ENCODE data around the gene SDF2. TPM values are rescaled to one million over a fixed set of nuclear protein-coding genes. Genes with fewer than 3 reads are reported as not detected.

Gene SDF2
- total RNA-seq, 2 experiments from 2014 or later = 30.3 to 32.0 TPM

DNA sequence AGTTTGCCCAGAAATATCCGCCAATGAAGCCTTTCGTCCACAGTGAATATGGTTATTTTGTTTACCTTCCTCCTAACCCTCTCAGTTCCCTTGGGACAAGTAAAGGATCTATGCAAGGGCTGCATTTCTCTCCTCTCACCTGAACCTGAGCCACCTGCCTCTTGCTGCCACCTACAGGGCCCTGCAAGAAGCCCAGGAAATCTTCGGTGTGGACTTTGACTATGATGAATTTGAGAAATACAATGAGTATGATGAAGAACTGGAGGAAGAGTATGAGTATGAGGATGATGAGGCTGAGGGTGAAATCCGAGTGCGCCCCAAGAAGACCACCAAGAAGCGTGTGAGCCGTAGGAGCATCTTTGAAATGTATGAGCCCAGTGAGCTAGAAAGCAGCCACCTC, 14.3 kb upstream of the SDF2 start:
- Mint-ChIP-seq H3K36me3 (ENCODE audit: low read depth) (peaks cover 92% of the 10 kb centered on the region), H3K27me3 (no peaks in the 10 kb centered on the region), H3K27ac (no peak overlapping the region), H3K9me3 (no peaks in the 10 kb centered on the region), H3K4me3 (no peak overlapping the region), H3K4me1 (ENCODE audit: low read depth) (no peaks in the 10 kb centered on the region)
- H3K27me3 ChIP-seq (ENCODE audit: control insufficient read depth in 1 of 2, insufficient read depth in 2 of 2, low read length in 2 of 2) = no peaks in the 10 kb centered on the region
- no peaks in the 10 kb centered on the region for H3K4me1 ChIP-seq (ENCODE audit: insufficient read depth, low read length)
- peaks cover 93% of the 10 kb centered on the region for H3K36me3 ChIP-seq (ENCODE audit: insufficient read depth, low read length)
- H3K27ac ChIP-seq (ENCODE audit: low read depth in 1 of 2, low read length in 2 of 2) = no peak overlapping the region
- TF ChIP-seq, protein P1, sequence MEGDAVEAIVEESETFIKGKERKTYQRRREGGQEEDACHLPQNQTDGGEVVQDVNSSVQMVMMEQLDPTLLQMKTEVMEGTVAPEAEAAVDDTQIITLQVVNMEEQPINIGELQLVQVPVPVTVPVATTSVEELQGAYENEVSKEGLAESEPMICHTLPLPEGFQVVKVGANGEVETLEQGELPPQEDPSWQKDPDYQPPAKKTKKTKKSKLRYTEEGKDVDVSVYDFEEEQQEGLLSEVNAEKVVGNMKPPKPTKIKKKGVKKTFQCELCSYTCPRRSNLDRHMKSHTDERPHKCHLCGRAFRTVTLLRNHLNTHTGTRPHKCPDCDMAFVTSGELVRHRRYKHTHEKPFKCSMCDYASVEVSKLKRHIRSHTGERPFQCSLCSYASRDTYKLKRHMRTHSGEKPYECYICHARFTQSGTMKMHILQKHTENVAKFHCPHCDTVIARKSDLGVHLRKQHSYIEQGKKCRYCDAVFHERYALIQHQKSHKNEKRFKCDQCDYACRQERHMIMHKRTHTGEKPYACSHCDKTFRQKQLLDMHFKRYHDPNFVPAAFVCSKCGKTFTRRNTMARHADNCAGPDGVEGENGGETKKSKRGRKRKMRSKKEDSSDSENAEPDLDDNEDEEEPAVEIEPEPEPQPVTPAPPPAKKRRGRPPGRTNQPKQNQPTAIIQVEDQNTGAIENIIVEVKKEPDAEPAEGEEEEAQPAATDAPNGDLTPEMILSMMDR (IDR thresholded peaks at IDR 0.05) = no peak
- intact Hi-C loops (cut with DNase I, micrococcal nuclease) = no loop called here
- ATAC-seq (ENCODE audit: poor library complexity) = peak; percentile 57
- POLR2A ChIA-PET = interaction anchor here (0.8 to 1.7 kb wide), 2 partner anchors 14 to 29 kb away, joined by 3 to 6 read pairs; partner anchors contain the start of genes SDF2 and SUPT6H
- no peaks in the 10 kb centered on the region for H3K9me3 ChIP-seq (ENCODE audit: control insufficient read depth in 1 of 2, insufficient read depth in 1 of 2, low read length in 2 of 2)
- peak in 2 of 14 experiments; percentile 35 to 43 for DNase-seq
- CTCF ChIA-PET = interaction anchor here (1.2 kb wide), 1 partner anchor 29 kb away, joined by 5 read pairs; no protein-coding TSS in a partner anchor
- H3K4me3 ChIP-seq (ENCODE audit: low read length) = no peak overlapping the region

DNA sequence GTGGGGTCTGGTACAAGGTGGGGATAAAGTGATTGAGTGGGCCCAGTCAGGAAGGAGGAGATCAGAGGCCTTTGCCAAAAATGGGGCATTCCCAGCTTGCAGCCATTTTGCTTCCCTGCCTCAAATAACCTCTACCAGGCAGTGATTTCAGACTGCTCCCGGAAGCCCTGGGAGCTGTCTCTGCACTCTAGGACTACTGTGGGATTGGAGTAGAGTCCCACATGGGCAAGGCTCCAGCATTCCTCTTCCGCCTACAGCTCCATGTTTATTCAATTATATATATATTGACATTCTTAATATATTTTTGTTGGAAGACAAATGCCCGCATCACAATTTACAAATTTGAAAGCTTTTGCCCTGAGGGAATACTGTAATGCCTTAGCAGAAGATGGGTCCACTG, 13.8 kb upstream of the SDF2 start:
- H3K27me3 Mint-ChIP-seq = no peaks in the 10 kb centered on the region
- H3K4me3 Mint-ChIP-seq = no peak overlapping the region
- H3K27ac Mint-ChIP-seq = no peak overlapping the region
- Histone ChIP-seq H3K4me1 (ENCODE audit: insufficient read depth, low read length) (no peaks in the 10 kb centered on the region), H3K27ac (ENCODE audit: low read depth in 1 of 2, low read length in 2 of 2) (no peak overlapping the region), H3K36me3 (ENCODE audit: insufficient read depth, low read length) (peaks cover 92% of the 10 kb centered on the region), H3K4me3 (ENCODE audit: low read length) (no peak overlapping the region), H3K27me3 (ENCODE audit: control insufficient read depth in 1 of 2, insufficient read depth in 2 of 2, low read length in 2 of 2) (no peaks in the 10 kb centered on the region), H3K9me3 (ENCODE audit: control insufficient read depth in 1 of 2, insufficient read depth in 1 of 2, low read length in 2 of 2) (no peaks in the 10 kb centered on the region)
- DNase-seq (no peak), ATAC-seq (ENCODE audit: poor library complexity) (no peak)
- TF ChIP-seq, protein P1 (IDR thresholded peaks at IDR 0.05) = no peak
- POLR2A ChIA-PET = interaction anchor here (0.8 to 1.7 kb wide), 2 partner anchors 14 to 29 kb away, joined by 3 to 6 read pairs; partner anchors contain the start of genes SDF2 and SUPT6H
- intact Hi-C loops (cut with DNase I, micrococcal nuclease) = no loop called here
- H3K9me3 Mint-ChIP-seq = no peaks in the 10 kb centered on the region
- H3K36me3 Mint-ChIP-seq (ENCODE audit: low read depth) = peaks cover 93% of the 10 kb centered on the region
- no peaks in the 10 kb centered on the region for H3K4me1 Mint-ChIP-seq (ENCODE audit: low read depth)
- CTCF ChIA-PET = interaction anchor here (1.2 kb wide), 1 partner anchor 29 kb away, joined by 5 read pairs; no protein-coding TSS in a partner anchor

DNA sequence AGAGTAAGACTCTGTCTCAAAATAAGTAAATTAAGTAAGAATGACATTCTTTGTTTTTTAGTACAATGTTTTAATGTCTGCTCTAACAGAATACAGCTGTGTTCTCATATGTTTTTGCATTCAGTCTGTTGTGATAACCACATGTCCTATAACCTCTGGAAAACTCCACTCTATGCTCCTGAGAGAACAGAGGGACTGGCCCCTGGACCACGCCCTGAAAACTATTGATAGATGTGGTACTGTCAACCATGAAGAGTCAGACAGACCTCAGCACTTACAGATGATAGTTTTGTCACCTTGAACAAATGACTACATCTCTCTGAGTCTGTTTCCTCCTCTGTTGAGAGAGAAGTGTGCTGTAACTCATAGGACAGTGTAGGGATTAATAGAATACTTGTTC, 8.2 kb upstream of the SDF2 start:
- Mint-ChIP-seq H3K36me3 (ENCODE audit: low read depth) (peaks cover 81% of the 10 kb centered on the region), H3K9me3 (no peaks in the 10 kb centered on the region), H3K27me3 (no peaks in the 10 kb centered on the region), H3K27ac (no peak overlapping the region), H3K4me1 (ENCODE audit: low read depth) (peaks cover 34% of the 10 kb centered on the region), H3K4me3 (no peak overlapping the region)
- TF ChIP-seq, protein P1 (IDR thresholded peaks at IDR 0.05) = no peak
- no peak for ATAC-seq (ENCODE audit: poor library complexity)
- DNase-seq = no peak
- H3K9me3 ChIP-seq (ENCODE audit: control insufficient read depth in 1 of 2, insufficient read depth in 1 of 2, low read length in 2 of 2) = no peaks in the 10 kb centered on the region
- ChIA-PET CTCF (no interaction called here), POLR2A (no interaction called here)
- intact Hi-C loops (cut with DNase I, micrococcal nuclease) = no loop called here
- H3K4me3 ChIP-seq (ENCODE audit: low read length) = no peak overlapping the region
- peaks cover 10% of the 10 kb centered on the region for H3K4me1 ChIP-seq (ENCODE audit: insufficient read depth, low read length)
- no peaks in the 10 kb centered on the region for H3K27me3 ChIP-seq (ENCODE audit: control insufficient read depth in 1 of 2, insufficient read depth in 2 of 2, low read length in 2 of 2)
- H3K36me3 ChIP-seq (ENCODE audit: insufficient read depth, low read length) = peaks cover 77% of the 10 kb centered on the region
- no peak overlapping the region for H3K27ac ChIP-seq (ENCODE audit: low read depth in 1 of 2, low read length in 2 of 2)
